HG03066 (cell line): ENCODE measurements around the gene AFAP1L1.

ENCODE experiments used
- ATAC-seq: cut with Tn5 transposase; IDR thresholded peaks from one replicate; pipeline ENCODE4 v1.9.1; 2021; ENCODE audit warnings: low read depth; ENCODE audit not compliant: unreplicated experiment

The AFAP1L1 gene

DNA sequence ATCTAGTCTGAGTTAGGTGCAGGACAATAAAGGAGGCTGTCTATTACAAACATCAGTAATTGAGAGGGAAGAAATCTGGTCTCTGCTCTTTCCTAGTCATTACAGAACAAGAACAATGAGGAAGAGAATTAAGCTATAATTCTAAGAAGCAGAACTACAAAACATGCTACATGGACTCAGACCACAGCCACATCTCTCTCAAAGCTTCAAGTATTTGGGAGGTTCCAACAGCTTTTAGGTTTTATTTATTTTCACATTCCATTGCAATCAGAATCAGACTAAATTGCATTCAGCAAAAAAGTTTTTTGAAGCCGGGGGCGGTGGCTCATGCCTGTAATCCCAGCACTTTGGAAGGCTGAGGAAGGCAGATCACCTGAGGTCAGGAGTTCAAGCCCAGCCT is 72.5 kb downstream of the AFAP1L1 start:
- no peak for ATAC-seq

DNA sequence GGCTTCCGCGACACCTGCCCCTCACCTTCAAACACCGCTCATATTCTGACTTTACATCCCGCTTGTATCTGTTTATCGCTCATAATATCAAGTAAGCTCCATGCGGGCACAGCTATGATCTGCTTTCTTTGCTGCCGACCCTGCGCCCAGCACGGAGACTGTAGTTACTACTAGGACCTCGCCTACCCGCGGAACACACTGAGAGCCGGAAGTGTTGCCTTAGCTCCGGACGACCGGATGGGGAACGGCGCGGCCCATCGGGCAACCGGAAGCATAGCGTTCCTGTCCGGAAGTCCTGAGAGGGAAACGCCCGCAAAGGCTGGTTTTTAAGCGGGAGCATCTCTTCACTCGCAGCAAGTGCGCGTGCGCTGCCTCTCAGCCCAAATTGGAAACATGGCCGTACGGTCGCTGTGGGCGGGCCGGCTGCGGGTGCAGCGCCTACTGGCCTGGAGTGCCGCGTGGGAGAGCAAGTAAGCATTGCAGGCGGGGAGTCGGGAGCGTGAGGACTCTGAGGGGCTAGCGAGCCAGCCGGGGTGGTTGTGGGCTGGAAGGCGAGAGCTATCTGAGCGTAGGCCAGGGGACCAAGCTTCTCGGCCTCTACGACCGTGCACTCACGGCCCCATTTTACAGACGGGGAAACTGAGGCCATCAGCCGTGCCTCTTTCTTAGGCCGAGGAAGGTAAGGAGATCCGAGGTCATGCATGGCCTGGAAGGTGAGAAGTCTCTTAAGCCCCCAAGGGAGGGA is 73.7 kb downstream of the AFAP1L1 start, which contains the start of gene GRPEL2:
Gene GRPEL2, plus strand, starts transcription at position 353 of the 745 bp plus-strand sequence. Its CDS starts 41 bp downstream, at position 394.
- peak; percentile 98 for ATAC-seq

DNA sequence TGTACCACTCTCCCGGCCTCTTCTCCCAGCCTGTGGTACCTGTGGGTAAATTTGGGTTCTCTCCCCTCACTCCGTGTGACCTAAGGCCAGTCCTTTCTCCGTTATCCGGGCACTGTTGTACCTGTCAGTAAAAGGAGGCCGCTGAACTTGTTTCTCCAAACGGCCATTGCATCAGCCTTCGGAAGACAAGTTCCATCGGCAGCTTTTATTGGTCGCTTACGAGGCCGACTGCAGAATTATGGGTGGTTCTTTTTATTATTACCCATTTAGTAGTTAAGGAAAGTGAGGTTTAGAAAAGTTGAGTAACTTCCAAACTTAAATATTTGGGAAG is 74.2 kb downstream of the AFAP1L1 start:
- ATAC-seq = peak; percentile 3

DNA sequence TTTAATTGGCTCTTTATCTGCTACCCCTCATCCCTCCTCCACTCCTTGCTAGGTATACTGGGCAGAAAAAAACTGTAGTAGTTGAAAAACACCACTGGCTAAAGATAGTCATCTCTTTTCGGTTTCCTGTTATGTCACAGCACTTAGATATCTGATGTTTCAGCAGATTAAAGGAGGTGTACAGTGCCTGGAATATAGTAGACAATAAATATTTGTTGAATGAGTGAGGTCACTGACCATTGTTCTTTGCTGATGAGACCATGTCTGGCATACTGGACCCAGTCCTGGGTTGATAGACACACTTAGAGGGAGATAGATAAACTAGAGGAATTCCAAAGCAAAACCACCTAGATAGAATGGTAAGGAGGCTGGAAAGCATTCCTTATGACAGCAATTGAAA is 76.9 kb downstream of the AFAP1L1 start:
- ATAC-seq = no peak

DNA sequence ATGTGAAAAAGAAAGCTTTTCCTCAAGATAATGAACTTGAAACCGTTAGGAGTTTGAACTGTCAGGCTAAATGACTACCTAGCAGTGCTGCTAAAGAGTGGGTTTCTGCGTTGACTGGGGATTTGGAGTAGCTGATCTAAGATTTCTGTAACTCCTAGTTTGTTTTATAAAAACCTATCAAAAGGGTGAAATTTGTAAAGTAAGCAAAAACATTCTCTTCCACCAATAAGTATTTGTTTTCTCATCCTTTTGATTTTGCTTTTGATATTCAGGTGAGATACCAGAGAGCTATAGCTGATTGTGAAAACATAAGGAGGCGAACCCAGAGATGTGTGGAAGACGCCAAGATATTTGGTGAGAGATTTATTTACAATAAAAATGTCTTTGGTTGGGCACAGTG is 77.7 kb downstream of the AFAP1L1 start:
- ATAC-seq = no peak

DNA sequence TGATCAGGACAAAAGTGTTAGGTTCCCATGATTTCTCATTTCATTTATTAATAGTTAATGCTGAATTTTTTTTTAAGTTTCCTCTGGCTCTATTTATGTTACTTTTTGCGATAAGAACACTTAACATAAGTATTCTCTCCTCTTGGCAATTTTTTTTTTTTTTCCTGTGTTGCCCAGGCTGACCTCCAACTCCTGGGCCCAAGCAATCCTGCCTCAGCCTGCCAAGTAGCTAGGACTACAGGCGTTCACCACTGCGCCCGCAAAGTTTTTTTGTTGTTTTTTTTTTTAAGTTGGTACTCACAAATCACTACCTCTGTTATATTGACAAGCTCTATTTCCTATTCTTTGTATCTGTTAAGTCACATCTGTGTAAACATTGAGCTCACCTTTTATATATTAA is 80.5 kb downstream of the AFAP1L1 start:
- no peak for ATAC-seq

DNA sequence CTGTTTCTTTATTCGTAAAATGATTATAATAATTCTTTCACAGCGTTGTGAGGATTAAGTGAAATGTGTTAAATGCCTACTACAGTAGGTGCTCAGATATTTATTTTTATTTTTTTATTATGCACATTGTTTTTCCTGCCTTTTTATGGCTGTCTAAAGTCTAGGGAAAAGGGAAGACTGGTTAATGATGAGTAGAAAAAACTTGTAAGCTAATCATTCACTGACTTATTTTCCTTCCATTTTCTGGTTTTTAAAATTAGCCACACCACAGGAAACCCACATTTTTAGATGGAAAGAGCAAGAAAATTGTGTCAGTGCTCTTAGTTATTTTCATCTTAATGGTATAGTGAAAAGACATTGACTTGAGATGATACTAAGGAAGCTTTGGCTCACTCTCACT is 82.3 kb downstream of the AFAP1L1 start:
- no peak for ATAC-seq

DNA sequence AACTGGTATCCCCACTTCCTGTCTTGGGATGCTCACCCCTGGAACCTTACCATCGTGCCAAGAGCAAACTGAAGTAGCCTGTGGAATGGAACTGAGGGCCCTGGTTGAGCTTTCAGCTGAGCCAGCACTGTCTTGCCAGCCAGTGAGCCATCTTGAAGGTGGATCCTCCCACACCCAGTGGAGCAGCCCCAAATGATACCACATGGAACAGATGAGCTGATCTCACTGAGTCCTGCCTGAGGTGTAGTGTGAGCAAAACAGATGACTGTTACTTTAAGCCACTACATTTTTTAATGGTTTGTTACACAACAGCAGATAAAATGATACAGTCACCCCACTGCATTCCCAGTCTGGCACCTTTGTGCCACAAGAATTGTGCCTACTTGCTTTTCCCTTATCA is 84.0 kb downstream of the AFAP1L1 start:
- ATAC-seq = no peak

DNA sequence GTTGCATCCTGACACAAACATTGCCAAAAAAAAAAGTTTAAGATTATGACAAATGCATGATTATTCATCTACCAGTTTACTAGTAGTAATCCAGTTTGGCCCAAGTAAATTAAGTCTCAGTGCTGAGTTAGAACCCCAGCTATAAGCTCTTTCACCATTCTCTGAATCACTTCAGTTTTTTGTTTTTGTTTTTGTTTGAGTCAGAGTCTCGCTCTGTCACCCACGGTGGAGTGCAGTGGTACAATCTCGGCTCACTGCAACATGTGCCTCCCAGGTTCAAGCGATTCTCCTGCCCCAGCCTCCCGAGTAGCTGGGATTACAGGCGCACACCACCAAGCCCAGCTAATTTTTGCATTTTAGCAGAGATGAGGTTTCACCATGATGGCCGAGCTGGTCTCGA is 84.7 kb downstream of the AFAP1L1 start:
- no peak for ATAC-seq

DNA sequence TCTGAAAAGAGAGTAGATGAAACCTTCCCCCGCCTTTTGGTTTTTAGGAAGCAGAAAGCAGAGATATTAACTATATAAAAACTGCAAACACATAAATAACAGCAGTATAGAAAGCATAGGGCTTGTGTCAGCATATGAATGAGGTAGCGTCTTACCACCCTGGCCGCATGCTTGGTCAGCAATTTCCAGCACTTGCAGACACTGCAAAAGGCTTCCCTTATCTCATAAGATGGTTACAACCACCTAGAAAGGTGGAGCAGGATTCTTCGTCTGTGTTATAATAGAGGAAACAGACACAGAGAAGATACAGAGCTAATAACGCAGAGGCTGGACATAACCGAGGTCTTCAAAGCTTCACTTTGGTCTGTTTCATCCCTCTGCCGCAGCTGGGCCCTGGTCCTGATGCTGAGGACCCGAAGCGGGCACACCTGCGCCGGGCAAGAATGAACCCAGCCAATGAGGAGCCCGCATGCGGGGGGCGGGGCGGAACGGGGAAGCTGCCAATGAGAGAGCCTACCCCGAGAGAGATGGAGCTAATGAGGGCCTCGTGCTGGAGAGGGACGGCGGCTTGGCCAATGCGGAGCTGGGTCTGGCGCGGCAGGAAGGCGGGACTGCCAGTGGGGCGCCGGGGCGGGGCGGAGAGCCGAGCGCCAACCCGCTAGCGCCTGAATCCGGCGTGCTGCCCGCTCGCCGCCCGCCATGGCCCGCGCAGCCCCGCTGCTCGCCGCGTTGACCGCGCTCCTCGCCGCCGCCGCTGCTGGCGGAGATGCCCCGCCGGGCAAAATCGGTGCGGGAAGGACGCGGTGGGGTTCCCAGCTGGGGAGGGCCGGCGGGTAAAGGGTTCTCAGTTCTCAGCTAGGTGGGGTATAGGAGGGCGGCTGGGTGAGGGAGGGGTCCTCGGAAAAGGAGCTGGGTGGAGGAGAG is 86.0 kb downstream of the AFAP1L1 start, which contains the start of gene PCYOX1L:
Gene PCYOX1L, plus strand, starts transcription at position 677 of the 924 bp plus-strand sequence. Its CDS starts 23 bp downstream, at position 700.
- peak; percentile 99 for ATAC-seq

DNA sequence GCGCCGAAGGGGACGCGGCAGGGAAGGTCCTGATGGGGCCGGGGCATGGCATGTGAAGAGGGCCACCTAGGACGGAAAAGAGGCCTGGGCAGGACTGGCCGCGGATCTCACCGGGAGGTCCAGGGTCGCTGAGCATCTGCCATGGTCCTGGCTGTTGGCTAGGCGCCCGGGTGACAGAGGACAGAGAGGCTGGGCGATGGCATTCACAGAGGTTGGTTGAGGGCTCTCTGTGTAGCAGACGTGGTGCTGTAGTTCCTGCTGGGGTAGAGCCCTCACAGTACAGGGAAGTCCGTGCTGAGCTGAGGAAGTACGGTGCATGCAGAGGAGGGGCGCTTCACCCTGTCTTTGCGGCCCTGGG is 86.6 kb downstream of the AFAP1L1 start:
- ATAC-seq = peak; percentile 14

DNA sequence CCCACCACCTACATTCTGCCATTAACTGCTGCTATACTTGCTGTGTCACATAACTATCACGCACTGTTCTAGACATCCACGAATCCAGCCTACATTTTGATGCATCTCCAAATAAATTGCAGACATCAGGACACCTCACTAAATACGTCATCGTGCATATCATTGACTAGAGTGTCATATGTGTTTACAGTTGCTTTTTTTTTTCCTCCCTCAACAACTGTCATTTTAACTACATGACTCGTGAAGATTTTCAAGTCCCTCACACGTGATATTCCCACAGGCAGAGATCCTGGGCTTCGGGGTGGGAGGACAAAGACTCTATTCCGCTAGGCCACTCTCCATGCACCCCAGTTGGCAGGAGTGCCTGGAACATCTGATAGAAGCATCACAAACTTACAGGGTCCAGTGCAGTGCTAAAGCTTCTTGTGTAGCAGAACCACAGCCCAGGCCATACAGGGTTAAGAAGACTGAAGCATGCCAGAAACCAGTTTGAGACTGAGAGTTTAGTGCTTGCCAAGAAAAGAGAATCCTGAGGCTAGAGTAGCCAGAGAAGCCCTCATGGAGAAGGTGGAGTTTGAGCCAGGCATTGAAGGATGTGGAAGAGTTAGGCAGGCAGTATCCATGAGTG is 87.3 kb downstream of the AFAP1L1 start:
- ATAC-seq = no peak

DNA sequence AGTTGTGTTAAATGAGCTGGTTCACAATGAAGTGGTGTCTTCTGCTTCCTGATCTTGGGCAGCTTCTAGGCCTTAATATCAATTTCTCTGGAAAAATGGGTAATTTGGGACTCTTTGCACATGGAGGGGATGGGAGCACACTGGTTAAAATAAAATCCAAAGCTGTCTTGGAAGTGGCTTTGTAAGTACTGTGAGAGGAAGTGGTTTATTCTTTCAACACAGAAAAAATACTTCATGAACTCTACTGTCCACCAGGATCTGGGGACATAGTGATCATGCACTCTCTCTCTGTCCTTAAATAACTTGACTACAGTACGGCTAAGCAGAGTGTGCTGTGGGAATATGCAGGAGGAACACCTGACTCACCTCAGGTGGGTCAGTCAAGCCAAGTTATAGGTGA is 88.6 kb downstream of the AFAP1L1 start:
- no peak for ATAC-seq

DNA sequence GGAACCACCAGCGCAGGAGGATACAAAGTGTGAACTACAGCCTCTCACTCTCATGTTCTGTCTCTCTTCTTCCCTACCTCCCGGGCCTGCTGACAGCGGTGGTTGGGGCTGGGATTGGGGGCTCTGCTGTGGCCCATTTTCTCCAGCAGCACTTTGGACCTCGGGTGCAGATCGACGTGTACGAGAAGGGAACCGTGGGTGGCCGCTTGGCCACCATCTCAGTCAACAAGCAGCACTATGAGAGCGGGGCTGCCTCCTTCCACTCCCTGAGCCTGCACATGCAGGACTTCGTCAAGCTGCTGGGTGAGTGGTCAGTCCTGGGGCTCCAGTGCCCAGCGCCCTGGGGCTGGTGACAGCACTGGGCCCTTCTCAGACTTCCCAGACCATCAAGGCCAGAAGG is 90.9 kb downstream of the AFAP1L1 start:
- ATAC-seq = no peak

DNA sequence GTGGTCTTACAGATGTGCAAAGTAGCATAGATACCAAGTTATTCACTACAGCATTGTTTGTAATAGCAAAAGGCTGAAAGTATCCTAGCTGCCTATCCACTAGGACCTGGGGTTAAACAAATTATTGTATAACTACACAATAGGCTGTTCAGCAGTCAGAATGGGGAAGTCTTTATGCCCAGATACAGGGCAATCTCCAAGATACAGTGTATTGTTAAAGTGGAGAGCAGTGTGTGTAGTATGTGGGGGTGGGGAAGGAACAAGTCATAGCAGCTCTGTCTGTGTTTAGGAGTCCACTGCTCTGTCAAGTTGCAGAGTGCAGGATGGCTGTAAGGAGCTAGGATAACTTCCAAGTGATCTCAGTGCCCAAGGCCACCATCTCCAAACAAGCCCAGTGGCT is 91.7 kb downstream of the AFAP1L1 start:
- ATAC-seq = no peak

DNA sequence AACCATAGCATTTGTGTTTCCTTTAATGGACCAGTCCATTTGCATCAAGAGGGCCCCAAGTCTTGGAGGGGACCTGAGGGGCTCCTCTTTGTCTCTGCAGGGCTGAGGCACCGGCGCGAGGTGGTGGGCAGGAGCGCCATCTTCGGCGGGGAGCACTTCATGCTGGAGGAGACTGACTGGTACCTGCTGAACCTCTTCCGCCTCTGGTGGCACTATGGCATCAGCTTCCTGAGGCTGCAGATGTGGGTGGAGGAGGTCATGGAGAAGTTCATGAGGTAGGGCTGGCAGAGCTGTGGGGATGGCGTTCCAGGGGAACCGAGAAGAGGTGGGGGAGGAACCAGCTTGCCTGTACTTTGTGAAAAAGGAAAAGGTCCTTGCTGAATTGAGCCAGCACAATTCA is 92.3 kb downstream of the AFAP1L1 start:
- no peak for ATAC-seq

DNA sequence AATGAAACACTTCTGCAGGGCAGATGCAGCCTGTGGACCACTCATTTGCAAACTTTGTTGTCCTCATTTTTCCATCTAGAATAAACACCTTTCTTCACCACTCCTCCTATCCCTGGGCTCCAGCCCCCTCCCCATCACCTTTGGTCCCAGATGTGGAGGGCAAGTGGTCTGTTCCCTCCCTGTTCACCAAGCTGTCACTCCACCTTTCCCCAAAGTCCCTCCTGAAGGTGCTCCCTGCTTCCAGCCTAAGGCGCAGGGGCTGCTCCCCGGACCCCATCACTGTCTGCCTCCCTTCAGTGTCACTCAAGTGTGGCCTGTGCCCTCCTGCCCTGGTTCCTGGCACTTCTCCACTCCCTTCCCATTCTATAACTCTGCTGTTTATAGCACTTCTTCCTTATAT is 93.1 kb downstream of the AFAP1L1 start:
- no peak for ATAC-seq

DNA sequence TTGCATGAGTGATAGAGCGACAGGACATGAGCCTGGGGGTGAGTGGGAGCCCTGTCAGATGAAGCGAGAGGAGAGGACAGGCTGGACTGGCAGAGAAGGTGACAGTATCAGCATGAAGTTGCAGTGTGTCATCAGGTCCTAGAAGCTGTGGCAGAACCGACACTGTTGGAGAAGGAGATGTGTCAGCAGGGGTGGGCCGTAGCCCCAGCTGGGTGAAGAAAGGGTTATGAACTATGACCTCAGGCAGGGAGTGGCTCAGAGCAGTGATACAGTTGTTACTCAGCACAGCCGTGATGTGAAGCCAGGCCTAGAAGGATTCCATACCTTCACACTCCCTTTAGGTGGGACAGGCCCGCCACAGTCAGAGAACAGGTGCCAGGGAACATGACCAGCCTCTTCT is 93.8 kb downstream of the AFAP1L1 start:
- ATAC-seq = no peak

DNA sequence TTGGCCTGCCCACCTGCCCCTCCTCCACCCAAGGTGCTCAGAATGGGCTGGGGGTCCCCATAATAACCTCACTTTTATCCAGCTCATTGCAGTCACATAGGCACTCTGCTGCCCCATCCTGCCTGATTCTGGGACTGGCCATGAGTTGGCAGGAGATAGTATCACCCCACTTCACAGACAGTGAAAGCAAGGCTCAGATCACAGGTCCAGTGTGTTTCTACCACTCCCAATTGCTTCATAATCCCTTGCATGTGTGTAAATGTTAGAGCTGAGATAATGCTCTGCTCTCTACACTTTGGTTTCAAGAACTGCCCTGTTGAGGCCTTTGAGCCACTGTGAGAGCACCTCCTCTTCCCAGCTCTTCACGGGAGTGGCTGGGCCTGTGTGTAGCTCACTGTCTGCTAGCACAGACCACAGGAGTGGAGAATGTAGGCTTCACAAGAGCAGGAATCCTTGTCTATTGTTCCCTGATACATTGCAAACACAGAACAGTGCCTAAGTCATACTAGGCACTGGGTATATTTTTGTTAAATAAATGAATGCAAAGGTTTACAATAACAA is 94.6 kb downstream of the AFAP1L1 start:
- ATAC-seq = no peak

DNA sequence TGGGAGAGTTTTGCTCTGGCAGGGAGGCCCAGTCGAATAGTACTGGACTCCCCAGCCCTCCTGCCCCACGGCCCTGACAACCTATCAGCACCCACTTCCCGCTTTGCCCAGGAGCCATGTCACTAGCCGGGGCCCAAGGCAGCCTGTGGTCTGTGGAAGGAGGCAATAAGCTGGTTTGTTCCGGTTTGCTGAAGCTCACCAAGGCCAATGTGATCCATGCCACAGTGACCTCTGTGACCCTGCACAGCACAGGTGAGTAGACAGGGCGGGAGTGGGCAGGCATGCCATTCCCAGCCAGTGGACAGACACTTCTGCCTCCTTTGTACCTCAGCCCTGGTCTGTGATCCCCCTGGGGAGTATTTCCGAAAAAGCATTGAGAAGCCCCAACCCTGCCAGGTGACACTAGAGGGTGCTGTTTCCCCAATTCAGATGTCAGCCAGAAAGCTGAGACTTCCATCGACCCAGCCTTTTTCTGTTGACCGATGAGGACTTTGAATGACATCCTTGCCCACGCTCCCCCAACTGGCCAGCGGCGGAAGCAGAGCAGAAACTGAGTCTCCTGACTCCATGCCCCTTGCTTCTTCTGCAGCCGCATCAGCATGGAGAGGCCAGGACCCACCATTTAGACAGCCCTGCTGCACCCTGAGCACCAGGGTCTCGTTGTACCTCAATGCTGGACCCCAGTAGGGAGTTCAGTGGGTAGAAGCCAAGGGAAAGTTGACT is 95.8 kb downstream of the AFAP1L1 start:
- ATAC-seq = peak; percentile 83
